Keratinocyte (primary cell): ENCODE data around the gene KCNK17.

Experiments
- EZH2 ChIP-seq: IDR thresholded peaks from one replicate; pipeline ENCODE4 v1.6.1; 2012; ENCODE audit warnings: inconsistent platforms, mild to moderate bottlenecking, low read length, moderate library complexity
- TF ChIP-seq, protein P1 (sequence below), 3 experiments: IDR thresholded peaks in 1 of 3; conservative IDR thresholded peaks in 1 of 3; optimal IDR thresholded peaks in 1 of 3; 2 replicates in 2 of 3; 3 replicates in 1 of 3; pipeline versions ENCODE3 to v1.5.1; 2011; ENCODE audit warnings: low read length in 3 of 3, mild to moderate bottlenecking in 3 of 3, moderate library complexity in 2 of 3, control low read depth in 1 of 3, inconsistent platforms in 1 of 3; ENCODE audit not compliant: insufficient read depth in 2 of 3; ENCODE audit errors: extremely low read depth in 1 of 3

DNA sequence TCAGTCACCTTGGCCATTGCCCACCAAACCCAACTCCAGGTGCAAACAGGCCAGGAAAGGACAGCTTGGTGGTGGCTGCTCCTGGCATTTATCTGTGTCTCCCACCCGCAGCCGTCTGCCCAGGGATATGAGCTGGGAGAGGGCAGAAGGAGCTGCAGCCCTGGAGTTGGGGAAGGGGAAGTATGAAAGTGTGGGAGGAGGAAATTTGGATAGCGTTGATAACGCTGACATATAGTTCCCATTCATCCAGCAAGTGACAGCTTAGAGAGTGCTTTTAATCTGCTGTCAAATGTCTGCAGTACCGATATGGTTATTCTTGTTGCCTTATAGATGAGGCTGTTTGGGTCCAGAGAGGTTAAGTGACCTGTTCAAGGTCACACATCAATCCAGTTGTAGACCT, 7.5 kb upstream of the KCNK17 start:
- TF ChIP-seq, protein P1, sequence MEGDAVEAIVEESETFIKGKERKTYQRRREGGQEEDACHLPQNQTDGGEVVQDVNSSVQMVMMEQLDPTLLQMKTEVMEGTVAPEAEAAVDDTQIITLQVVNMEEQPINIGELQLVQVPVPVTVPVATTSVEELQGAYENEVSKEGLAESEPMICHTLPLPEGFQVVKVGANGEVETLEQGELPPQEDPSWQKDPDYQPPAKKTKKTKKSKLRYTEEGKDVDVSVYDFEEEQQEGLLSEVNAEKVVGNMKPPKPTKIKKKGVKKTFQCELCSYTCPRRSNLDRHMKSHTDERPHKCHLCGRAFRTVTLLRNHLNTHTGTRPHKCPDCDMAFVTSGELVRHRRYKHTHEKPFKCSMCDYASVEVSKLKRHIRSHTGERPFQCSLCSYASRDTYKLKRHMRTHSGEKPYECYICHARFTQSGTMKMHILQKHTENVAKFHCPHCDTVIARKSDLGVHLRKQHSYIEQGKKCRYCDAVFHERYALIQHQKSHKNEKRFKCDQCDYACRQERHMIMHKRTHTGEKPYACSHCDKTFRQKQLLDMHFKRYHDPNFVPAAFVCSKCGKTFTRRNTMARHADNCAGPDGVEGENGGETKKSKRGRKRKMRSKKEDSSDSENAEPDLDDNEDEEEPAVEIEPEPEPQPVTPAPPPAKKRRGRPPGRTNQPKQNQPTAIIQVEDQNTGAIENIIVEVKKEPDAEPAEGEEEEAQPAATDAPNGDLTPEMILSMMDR (optimal IDR thresholded peaks at IDR 0.05 in 1 of 3, IDR thresholded peaks at IDR 0.05 in 1 of 3, conservative IDR thresholded peaks at IDR 0.05 in 1 of 3; ENCODE audit: extremely low read depth in 1 of 3, insufficient read depth in 2 of 3, low read length in 3 of 3): no peak
- no peak for TF ChIP-seq EZH2
